Loucy (cell line): Measurements from ENCODE around the gene ZNF155.

Experiments
- H2AFZ ChIP-seq: fragments of 200-600 bp; sonication (generic); 2 replicates; pipeline ENCODE4 v1.6.0; 2016; ENCODE audit warnings: antibody characterized with exemption, mild to moderate bottlenecking, low read length, moderate library complexity
- H3F3A ChIP-seq: fragments of 200-600 bp; 2 replicates; pipeline ENCODE4 v1.6.0; 2016; ENCODE audit warnings: antibody characterized with exemption, low read depth, mild to moderate bottlenecking
- H3K27me3 ChIP-seq: fragments of 200-600 bp; sonication (generic); 2 replicates; pipeline ENCODE4 v1.6.1; 2014; ENCODE audit warnings: low read length, mild to moderate bottlenecking; ENCODE audit not compliant: insufficient read depth, poor library complexity, severe bottlenecking
- H3K36me3 ChIP-seq: fragments of 200-600 bp; sonication (generic); 2 replicates; pipeline ENCODE4 v1.6.1; 2016; ENCODE audit warnings: low read length; ENCODE audit not compliant: insufficient read depth
- H3K4me1 ChIP-seq: fragments of 200-600 bp; sonication (generic); 2 replicates; pipeline ENCODE4 v1.5.1; 2014; ENCODE audit warnings: low read length, mild to moderate bottlenecking; ENCODE audit not compliant: insufficient read depth, poor library complexity, severe bottlenecking
- H3K4me2 ChIP-seq: fragments of 200-600 bp; sonication (generic); 2 replicates; pipeline ENCODE4 v1.6.0; 2014; ENCODE audit warnings: antibody characterized with exemption, low read length, low read depth, mild to moderate bottlenecking; ENCODE audit not compliant: poor library complexity, severe bottlenecking
- H3K4me3 ChIP-seq: fragments of 200-600 bp; sonication (generic); 2 replicates; pipeline ENCODE4 v1.5.1; 2014; ENCODE audit warnings: low read length, mild to moderate bottlenecking, mixed read lengths; ENCODE audit not compliant: poor library complexity, severe bottlenecking
- H3K79me2 ChIP-seq: fragments of 200-600 bp; sonication (generic); 2 replicates; pipeline ENCODE4 v1.6.1; 2014; ENCODE audit warnings: low read length; ENCODE audit not compliant: insufficient read depth
- H3K9ac ChIP-seq: fragments of 200-600 bp; sonication (generic); 2 replicates; pipeline ENCODE4 v1.6.0; 2014; ENCODE audit warnings: mild to moderate bottlenecking, low read depth, low read length, moderate library complexity; ENCODE audit not compliant: poor library complexity, severe bottlenecking
- H3K9me2 ChIP-seq: fragments of 200-600 bp; sonication (generic); replicated peaks from 2 replicates; pipeline ENCODE4 v1.6.1; 2016; ENCODE audit warnings: low read depth, low read length, mixed read lengths
- H3K9me3 ChIP-seq: fragments of 200-600 bp; sonication (generic); 2 replicates; pipeline ENCODE4 v1.6.1; 2014; ENCODE audit warnings: mild to moderate bottlenecking, antibody characterized with exemption, low read length, low read depth; ENCODE audit not compliant: insufficient read depth
- H4K20me1 ChIP-seq: fragments of 200-600 bp; sonication (generic); 2 replicates; pipeline ENCODE4 v1.6.0; 2014; ENCODE audit warnings: antibody characterized with exemption, low read length, mild to moderate bottlenecking; ENCODE audit not compliant: insufficient read depth, poor library complexity, severe bottlenecking
- CTCF ChIP-seq: fragments of 200-600 bp; sonication (generic); conservative IDR thresholded peaks from 2 replicates; pipeline ENCODE4 v1.5.1; 2014; ENCODE audit warnings: mild to moderate bottlenecking, antibody characterized with exemption, low read length
- EZH2phosphoT487 ChIP-seq: fragments of 200-600 bp; IDR thresholded peaks from 2 replicates; pipeline ENCODE4 v1.6.1; 2018; ENCODE audit warnings: antibody characterized with exemption, mild to moderate bottlenecking, moderate library complexity, borderline replicate concordance

ZNF155 gene

GRCh38 chr19:44025217-44025936 lies 41.4 kb downstream of the ZNF155 start, which contains the start of gene ZNF222:
Gene ZNF222, plus strand, starts transcription at chr19:44025379. Its CDS starts 58 bp downstream, at chr19:44025437.
- Histone ChIP-seq H3K27me3 (peaks cover 32% of the 10 kb centered on the region), H3K4me1 (peaks cover 11% of the 10 kb centered on the region), H3K36me3 (peaks cover 1% of the 10 kb centered on the region; the same call in 1 of the 2 replicates), H3K4me2 (peak within 1 kb of the TSS; percentile 72), H3K79me2 (peaks cover 6% of the 10 kb centered on the region; the same call in 1 of the 2 replicates), H3K4me3 (peak within 1 kb of the TSS; percentile 82), H3K9me3 (peaks cover 7% of the 10 kb centered on the region), H3F3A (no peaks in the 10 kb centered on the region), H3K9me2 (no peaks in the 10 kb centered on the region), H4K20me1 (no peaks in the 10 kb centered on the region), H3K9ac (peak within 1 kb of the TSS; percentile 76), H2AFZ (peak within 1 kb of the TSS; percentile 93)
- no peak for TF ChIP-seq EZH2phosphoT487
- no peak for TF ChIP-seq CTCF

GRCh38 chr19:44026622-44027021 lies 42.6 kb downstream of the ZNF155 start:
- no peak overlapping the region for H3K9ac ChIP-seq
- no peaks in the 10 kb centered on the region for H3F3A ChIP-seq
- peak overlapping the region; percentile 22 for H3K4me2 ChIP-seq
- peaks cover 7% of the 10 kb centered on the region; the same call in 1 of the 2 replicates for H3K36me3 ChIP-seq
- no peak overlapping the region for H3K4me3 ChIP-seq
- H3K4me1 ChIP-seq: peaks cover 11% of the 10 kb centered on the region
- H3K9me3 ChIP-seq: peaks cover 11% of the 10 kb centered on the region
- no peaks in the 10 kb centered on the region for H3K9me2 ChIP-seq
- no peak for TF ChIP-seq CTCF
- TF ChIP-seq EZH2phosphoT487: no peak
- no peak overlapping the region for H2AFZ ChIP-seq
- no peaks in the 10 kb centered on the region for H4K20me1 ChIP-seq
- H3K27me3 ChIP-seq: peaks cover 20% of the 10 kb centered on the region
- peaks cover 6% of the 10 kb centered on the region; the same call in 1 of the 2 replicates for H3K79me2 ChIP-seq

- Histone ChIP-seq H3K9me2 (no peaks in the 10 kb centered on the region), H2AFZ (no peak overlapping the region), H3K79me2 (no peaks in the 10 kb centered on the region), H3K27me3 (no peaks in the 10 kb centered on the region), H3F3A (no peaks in the 10 kb centered on the region), H3K9me3 (peaks cover 26% of the 10 kb centered on the region; the same call in 1 of the 2 replicates), H3K9ac (no peak overlapping the region), H3K4me1 (no peaks in the 10 kb centered on the region), H4K20me1 (no peaks in the 10 kb centered on the region), H3K4me3 (no peak overlapping the region), H3K4me2 (no peak overlapping the region), H3K36me3 (peaks cover 17% of the 10 kb centered on the region; the same call in 1 of the 2 replicates)
- TF ChIP-seq EZH2phosphoT487: no peak
- no peak for TF ChIP-seq CTCF
Observed at GRCh38 chr19:44032001-44032610, 48.1 kb downstream of the ZNF155 start.
